AG08396 (cell line): ENCODE measurements around the gene FAM89A.

Experiments
- DNase-seq: peaks from one replicate; pipeline ENCODE4 v3.0.0; 2012; ENCODE audit warnings: low spot score, mixed read lengths

The FAM89A gene

DNA sequence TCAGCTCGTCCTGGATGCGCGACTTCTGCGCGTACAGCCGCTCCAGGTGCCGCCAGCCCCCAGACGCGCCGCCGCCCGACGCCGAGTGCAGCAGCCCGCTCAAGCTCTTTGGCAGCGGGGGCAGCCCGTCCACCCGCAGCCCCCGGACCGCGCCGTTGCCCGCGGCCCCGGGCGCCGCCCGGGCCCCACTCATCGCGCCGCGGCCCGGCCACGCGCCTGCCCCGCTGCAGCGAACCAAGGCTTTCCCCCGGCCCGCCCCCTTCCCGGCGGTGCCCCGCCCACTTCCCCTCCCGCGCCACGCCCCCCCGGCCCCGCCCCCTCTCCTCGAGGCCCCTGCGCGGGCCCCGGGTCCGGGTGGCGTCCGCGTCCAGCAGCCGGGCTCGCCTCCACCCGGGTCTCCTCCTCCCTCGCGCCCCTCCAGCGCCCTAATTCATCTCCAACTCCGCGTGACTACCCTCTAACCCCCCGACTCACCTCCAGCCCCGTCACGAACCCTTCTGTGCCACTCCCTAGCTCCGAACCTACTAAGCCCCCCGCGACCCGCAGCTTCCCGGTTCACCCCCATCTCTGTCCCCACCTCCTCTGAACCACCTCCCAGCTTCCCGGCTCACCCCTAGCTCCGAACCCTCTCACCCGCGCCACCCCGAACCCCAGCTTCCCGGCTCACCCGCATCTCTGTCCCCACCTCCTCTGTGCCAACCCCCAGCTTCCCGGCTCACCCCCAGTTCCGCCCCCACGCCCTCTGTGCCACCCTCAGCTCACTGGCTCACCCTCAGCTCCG is at the start of gene FAM89A:
Gene FAM89A (minus strand): TSS at position 236 of the 781 bp plus-strand sequence. CDS start 43 bp downstream, at position 193.
- DNase-seq = peak; percentile 93

GRCh38 chr1:231084353-231084752 is 44.3 kb upstream of the FAM89A start:
- no peak for DNase-seq

DNA sequence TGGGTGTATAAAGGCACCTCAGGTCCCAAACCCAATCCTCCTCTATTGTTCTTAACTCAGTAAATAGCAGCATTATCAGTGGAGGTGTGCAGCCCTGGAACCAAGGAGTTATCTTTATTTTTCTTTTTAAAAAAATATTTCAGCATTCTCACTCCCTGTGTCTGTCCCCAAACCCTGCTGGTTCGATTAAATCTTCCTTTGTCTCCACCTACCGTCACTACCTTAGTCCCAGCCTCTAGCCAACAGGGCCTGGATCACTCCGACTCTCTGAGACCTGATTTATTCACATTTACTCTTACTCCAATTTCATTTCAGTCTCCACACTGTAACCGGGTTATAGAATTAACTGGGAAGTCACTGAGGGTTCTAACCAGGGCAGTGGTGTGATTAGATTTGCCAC is 39.1 kb upstream of the FAM89A start:
- no peak for DNase-seq

DNA sequence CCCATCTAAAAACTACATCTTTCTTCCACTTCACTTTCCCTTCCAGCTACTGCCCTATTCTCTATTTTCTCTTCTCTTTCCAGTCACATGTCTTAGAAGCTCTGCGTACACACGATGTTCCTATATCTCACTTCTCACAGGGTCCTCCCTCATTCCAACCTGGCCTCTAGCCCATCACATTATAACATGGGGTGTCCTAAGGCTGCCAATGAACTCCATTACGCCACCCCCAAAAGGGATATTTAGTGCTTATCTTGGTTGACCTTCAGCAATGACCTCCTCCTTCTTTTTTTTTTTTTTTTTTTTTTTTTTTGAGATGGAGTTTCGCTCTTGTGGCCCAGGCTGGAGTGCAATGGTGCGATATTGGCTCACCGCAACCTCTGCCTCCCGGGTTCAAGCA is 38.2 kb upstream of the FAM89A start:
- no peak for DNase-seq

- DNase-seq = no peak
Measured at GRCh38 chr1:231076802-231077201, 36.7 kb upstream of the FAM89A start.

GRCh38 chr1:231075497-231075896 is 35.4 kb upstream of the FAM89A start:
- DNase-seq = no peak

DNA sequence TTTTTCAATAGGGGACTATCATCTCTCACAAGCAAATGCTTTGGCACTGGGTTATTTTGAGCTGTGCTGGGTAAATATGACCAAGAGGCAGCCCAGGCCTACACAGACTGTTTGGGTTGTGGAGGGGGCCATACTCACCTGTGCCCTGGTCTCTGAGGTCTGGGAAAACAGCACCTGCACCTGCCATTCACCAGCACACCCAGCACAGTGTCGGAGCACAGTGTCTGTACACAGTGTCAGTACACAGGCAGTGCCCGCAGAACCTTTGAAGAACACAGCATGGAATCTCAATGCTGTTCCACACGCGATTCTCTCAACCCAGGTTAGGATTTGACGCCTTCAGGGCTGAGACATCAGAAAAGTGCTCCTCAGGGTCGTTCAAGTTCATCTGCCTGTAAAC is 35.0 kb upstream of the FAM89A start:
- no peak for DNase-seq

- no peak for DNase-seq
Measured at GRCh38 chr1:231074046-231074445, 34.0 kb upstream of the FAM89A start.

GRCh38 chr1:231073331-231073730 is 33.3 kb upstream of the FAM89A start:
- DNase-seq = no peak

- DNase-seq = no peak
Measured at GRCh38 chr1:231072502-231073094, 32.5 kb upstream of the FAM89A start.

GRCh38 chr1:231072041-231072440 is 32.0 kb upstream of the FAM89A start:
- no peak for DNase-seq

GRCh38 chr1:231070758-231071444 is 30.8 kb upstream of the FAM89A start:
- no peak for DNase-seq

GRCh38 chr1:231069333-231069732 is 29.3 kb upstream of the FAM89A start:
- no peak for DNase-seq

DNA sequence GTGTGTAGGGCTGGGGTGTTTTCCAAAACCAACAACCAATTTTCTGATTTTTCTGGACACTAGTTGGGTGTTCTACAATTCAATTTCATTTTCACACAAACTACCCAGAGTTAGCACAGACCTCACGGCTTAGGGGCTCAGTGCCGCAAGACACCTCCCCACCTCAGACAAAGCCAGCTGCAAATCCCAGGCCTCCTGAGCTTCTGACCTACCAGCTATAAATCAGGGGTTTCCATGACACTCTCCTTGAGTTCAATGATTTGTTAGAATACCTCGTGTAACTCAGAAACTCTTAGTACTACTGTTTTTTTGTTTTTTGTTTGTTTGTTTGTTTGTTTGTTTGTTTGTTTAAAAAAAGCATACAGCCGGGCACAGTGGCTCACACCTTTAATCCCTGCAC is 28.7 kb upstream of the FAM89A start:
- no peak for DNase-seq

DNA sequence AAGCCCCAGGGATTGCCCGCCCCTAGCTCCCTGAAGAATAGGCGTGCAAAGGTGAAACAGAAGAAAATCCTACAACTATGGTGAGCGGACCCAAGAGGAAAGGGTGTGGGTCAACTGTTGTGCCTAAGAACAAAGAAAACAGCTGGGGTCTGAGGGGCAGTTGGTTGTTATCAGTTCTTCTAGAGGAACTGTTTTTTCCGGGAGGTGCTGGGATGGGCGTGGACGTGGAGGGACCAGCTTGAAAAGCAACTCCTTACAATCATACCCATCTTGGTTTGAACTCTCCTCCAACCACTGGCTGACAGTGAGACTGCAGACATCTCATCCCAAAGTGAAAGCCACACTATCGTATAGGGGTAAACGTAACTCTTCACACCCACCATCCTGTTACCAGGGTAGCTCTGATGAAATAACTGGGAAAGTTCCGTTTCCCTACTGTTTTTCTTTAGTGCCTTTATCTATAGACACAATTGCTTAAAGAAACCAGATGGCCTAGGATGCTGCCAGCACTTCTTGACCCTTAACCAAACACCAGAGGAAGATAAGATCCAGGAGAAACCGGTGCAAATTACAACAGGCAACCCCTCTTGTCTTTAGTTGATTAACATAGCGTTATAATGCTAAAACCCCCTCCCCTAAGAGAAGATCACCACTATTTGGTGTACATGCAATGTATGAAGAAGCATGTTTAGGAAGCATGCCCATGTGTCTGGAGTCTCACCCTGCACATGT is 25.6 kb upstream of the FAM89A start:
- DNase-seq = no peak

GRCh38 chr1:231064418-231064817 is 24.4 kb upstream of the FAM89A start:
- no peak for DNase-seq

- DNase-seq = no peak
Measured at GRCh38 chr1:231063331-231063730, 23.3 kb upstream of the FAM89A start.

- DNase-seq = no peak
Measured at GRCh38 chr1:231062500-231063270, 22.6 kb upstream of the FAM89A start.

- no peak for DNase-seq
Measured at GRCh38 chr1:231059566-231060193, 19.6 kb upstream of the FAM89A start.

DNA sequence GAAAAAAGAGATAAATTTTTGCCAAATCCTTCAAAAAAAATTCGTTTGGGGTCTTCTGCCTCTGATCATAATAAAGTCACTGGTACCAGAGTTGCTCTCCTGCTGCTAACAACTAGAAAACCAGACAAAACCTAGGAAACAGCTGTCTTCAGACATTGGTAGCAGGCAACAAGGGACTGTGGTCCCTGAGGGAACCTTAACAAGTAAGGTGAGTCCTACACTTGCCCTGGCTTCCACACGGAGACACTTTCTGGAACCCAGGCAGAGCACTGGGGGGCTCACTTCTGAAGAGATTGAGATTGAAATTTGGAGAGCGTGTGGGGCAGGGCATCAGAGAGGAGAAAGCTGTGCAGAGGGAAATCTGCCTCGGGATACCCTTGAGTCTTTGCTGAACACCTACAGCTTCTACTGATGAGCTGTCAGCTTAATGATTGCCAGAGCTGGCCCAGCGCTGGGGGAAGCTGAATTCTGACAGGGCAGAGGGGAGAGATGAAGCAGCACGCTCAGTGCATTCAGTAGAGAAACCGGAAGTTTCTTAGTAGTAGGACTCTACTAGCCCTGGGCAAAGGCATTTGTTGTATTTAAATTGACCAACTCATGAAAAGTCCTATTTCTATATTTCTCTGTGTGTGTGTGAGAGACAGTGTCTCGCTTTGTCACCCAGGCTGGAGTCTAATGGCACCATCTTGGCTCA is 18.5 kb upstream of the FAM89A start:
- no peak for DNase-seq

GRCh38 chr1:231057410-231057809 is 17.4 kb upstream of the FAM89A start:
- no peak for DNase-seq
